NB4 (cell line): ENCODE results near the gene CCDC181.

Source experiments
- DNase-seq: peaks from one replicate; pipeline ENCODE4 v3.0.0; 2010; ENCODE audit warnings: low read depth
- H3K4me3 ChIP-seq: one replicate; pipeline ENCODE4 v1.5.1; 2011; ENCODE audit warnings: mild to moderate bottlenecking, low read depth, low read length, moderate library complexity
- CTCF ChIP-seq: IDR thresholded peaks from one replicate; pipeline ENCODE4 v1.5.1; 2012; ENCODE audit warnings: low read depth, low read length
- MYC ChIP-seq: IDR thresholded peaks from 2 replicates; pipeline ENCODE4 v1.6.1; 2011; ENCODE audit warnings: low read depth, low read length
- POLR2A ChIP-seq: IDR thresholded peaks from 2 replicates; pipeline ENCODE4 v1.6.1; 2011; ENCODE audit warnings: mild to moderate bottlenecking; ENCODE audit not compliant: insufficient read length; ENCODE audit errors: extremely low read depth
- TF ChIP-seq, protein P1 (sequence below): IDR thresholded peaks from 2 replicates; pipeline ENCODE4 v1.6.1; 2011; ENCODE audit warnings: low read depth, low read length

CCDC181 gene

GRCh38 chr1:169457443-169457842 is 30.2 kb upstream of the CCDC181 start:
- TF ChIP-seq, protein P1, sequence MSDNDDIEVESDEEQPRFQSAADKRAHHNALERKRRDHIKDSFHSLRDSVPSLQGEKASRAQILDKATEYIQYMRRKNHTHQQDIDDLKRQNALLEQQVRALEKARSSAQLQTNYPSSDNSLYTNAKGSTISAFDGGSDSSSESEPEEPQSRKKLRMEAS: no peak
- TF ChIP-seq MYC: no peak
- no peak for TF ChIP-seq POLR2A
- no peak for TF ChIP-seq CTCF
- no peak for DNase-seq
- no peak overlapping the region for H3K4me3 ChIP-seq

GRCh38 chr1:169456029-169456428 is 28.8 kb upstream of the CCDC181 start:
- TF ChIP-seq, protein P1: no peak
- TF ChIP-seq CTCF (no peak), MYC (no peak), POLR2A (no peak)
- DNase-seq: no peak
- no peak overlapping the region for H3K4me3 ChIP-seq

DNA sequence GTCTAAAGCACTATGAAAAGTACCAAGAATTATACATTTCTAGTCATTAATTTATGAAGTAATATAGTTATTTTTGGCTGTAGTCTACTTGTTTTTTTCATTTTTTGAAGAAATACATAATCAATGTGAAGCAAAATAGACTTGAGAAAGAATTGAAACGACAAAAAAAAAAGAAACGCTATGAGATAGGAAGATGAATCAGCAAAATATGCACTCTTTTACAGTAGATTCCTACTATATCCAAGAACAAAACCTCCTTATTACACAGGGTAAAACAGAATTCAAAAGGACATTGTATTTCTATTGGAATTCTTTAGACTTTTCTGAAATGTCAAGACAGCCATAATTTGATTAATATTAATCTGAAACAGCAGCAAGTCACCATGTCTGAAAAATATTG is 25.6 kb upstream of the CCDC181 start:
- no peak overlapping the region for H3K4me3 ChIP-seq
- no peak for DNase-seq
- TF ChIP-seq MYC: no peak

GRCh38 chr1:169451218-169451824 is 24.0 kb upstream of the CCDC181 start:
- no peak for DNase-seq

GRCh38 chr1:169443923-169444322 is 16.6 kb upstream of the CCDC181 start:
- no peak for DNase-seq
- TF ChIP-seq POLR2A (no peak), CTCF (no peak), MYC (no peak)
- TF ChIP-seq, protein P1: no peak
- no peak overlapping the region for H3K4me3 ChIP-seq

More at GRCh38 chr1:169451218-169451824, 24.0 kb upstream of the CCDC181 start:
- no peak overlapping the region for H3K4me3 ChIP-seq
- no peak for TF ChIP-seq POLR2A
- TF ChIP-seq MYC: no peak
- no peak for TF ChIP-seq CTCF
- TF ChIP-seq, protein P1: no peak

DNA sequence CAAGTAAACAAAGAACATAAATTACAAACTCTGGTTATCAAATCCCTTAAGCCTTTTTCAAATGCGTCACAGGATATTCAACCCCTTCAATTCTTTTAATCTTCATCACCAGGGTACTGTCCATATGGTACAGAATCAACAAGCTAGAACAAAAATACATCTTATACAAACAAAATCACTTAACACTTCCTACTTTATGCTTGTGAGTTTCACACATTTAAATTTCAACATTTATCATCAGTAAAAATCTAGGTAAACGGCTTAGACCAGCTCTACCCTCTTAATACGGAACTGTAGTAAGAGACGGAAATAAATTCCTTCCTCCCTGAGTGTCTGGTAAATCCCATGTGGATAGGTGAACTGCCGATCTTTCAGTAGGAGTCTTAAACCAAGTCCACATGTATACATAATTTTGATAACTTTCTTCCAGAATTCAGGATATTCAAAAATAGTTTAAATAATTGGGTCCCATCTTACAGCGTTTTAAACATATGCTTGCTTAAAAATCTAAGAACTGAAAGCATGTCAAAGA is 1.0 kb downstream of the CCDC181 start:
- no peak for DNase-seq
- no peak overlapping the region for H3K4me3 ChIP-seq
- TF ChIP-seq MYC: no peak
- TF ChIP-seq, protein P1: no peak
- TF ChIP-seq CTCF: no peak
- TF ChIP-seq POLR2A: no peak
